Endodermal cell (in vitro differentiated cells): ENCODE results near the gene SELENOS. TPM values are rescaled to one million over a fixed set of nuclear protein-coding genes. Genes with fewer than 3 reads are reported as not detected.
A peak's percentile ranks its signal among the peaks of the same experiment; 100 is the strongest.

Source experiments
- DNase-seq: peaks from one replicate; pipeline ENCODE4 v3.0.0-alpha.2; 2017
- H3K27ac ChIP-seq: 2 replicates; pipeline ENCODE4 v1.5.1; 2013; ENCODE audit warnings: mild to moderate bottlenecking, low read depth, low read length, moderate library complexity
- H3K27me3 ChIP-seq: 2 replicates; pipeline ENCODE4 v1.6.1; 2013; ENCODE audit warnings: mild to moderate bottlenecking, low read length, moderate library complexity; ENCODE audit not compliant: insufficient read depth, control insufficient read depth, poor library complexity, severe bottlenecking
- H3K36me3 ChIP-seq: 2 replicates; pipeline ENCODE4 v1.7.0; 2013; ENCODE audit warnings: mild to moderate bottlenecking, low read length, moderate library complexity; ENCODE audit not compliant: control insufficient read depth, insufficient read depth
- H3K4me1 ChIP-seq: one replicate; pipeline ENCODE4 v1.7.0; 2013; ENCODE audit warnings: low read length; ENCODE audit not compliant: control insufficient read depth, insufficient read depth
- H3K4me3 ChIP-seq: 2 replicates; pipeline ENCODE4 v1.5.1; 2013; ENCODE audit warnings: mild to moderate bottlenecking, low read length, moderate library complexity
- H3K9ac ChIP-seq: 2 replicates; pipeline ENCODE4 v1.6.1; 2013; ENCODE audit warnings: mild to moderate bottlenecking, low read length, moderate library complexity; ENCODE audit not compliant: poor library complexity, severe bottlenecking; ENCODE audit errors: extremely low read depth
- H3K9me3 ChIP-seq: 2 replicates; pipeline ENCODE4 v1.6.1; 2013; ENCODE audit warnings: mild to moderate bottlenecking, low read length, moderate library complexity; ENCODE audit not compliant: control insufficient read depth
- H3K27ac Mint-ChIP-seq: 2 replicates; pipeline ENCODE4 v1.8.0; 2020; ENCODE audit warnings: mixed read lengths
- H3K27me3 Mint-ChIP-seq: 2 replicates; pipeline ENCODE4 v1.8.0; 2021; ENCODE audit warnings: mild to moderate bottlenecking, mixed read lengths; ENCODE audit not compliant: insufficient read depth
- H3K36me3 Mint-ChIP-seq: 2 replicates; pipeline ENCODE4 v1.8.0; 2020; ENCODE audit warnings: low read depth, mixed read lengths
- H3K4me1 Mint-ChIP-seq: 2 replicates; pipeline ENCODE4 v1.8.0; 2020; ENCODE audit warnings: mixed read lengths
- H3K4me3 Mint-ChIP-seq: 2 replicates; pipeline ENCODE4 v1.8.0; 2020; ENCODE audit warnings: mild to moderate bottlenecking, moderate library complexity, mixed read lengths
- H3K9me3 Mint-ChIP-seq: 2 replicates; pipeline ENCODE4 v1.8.0; 2020; ENCODE audit warnings: mild to moderate bottlenecking, mixed read lengths
- CTCF ChIP-seq: fragments of 200-600 bp; sonication (generic); conservative IDR thresholded peaks from 2 replicates; pipeline ENCODE4 v1.5.0; 2021; ENCODE audit warnings: antibody characterized with exemption, mild to moderate bottlenecking
- WGBS, 2 experiments: methylation state at CpG; one replicate each; pipeline versions ENCODE4 v1.1.5 to v1.1.7; 2013; ENCODE audit warnings: missing lambda C conversion rate in 2 of 2, mixed read lengths in 1 of 2; ENCODE audit not compliant: insufficient coverage in 1 of 2, insufficient read length in 1 of 2; 5-methylcytosine and 5-hydroxymethylcytosine counted together
- total RNA-seq, 2 donors: library from RNA; stranded (reverse); fragmentation: NEBNext Ultra II Directional in 1 of 2; extraction: Animal tissue kit (Norgen Biotek cat#: 25700) in 1 of 2; gene quantifications; 2 replicates in 1 of 2; 3 replicates in 1 of 2; pipeline ENCODE4 v1.2.1, GENCODE V29; 2021

Gene SELENOS
- total RNA-seq, 2 donors from 2014 or later = 56.1 to 60.5 TPM

GRCh38 chr15:101239724-101240136 lies 37.6 kb downstream of the SELENOS start:
- no peaks in the 10 kb centered on the region for H3K9me3 Mint-ChIP-seq
- peaks cover 47% of the 10 kb centered on the region for H3K4me1 Mint-ChIP-seq
- no peak overlapping the region for H3K9ac ChIP-seq
- peaks cover 18% of the 10 kb centered on the region for H3K4me1 ChIP-seq
- peak; percentile 9 for DNase-seq
- 96 to 97% methylated on average over 6 of the region's 6 CpGs for WGBS, 2 experiments
- no peak overlapping the region for H3K27ac ChIP-seq
- H3K27ac Mint-ChIP-seq = peak overlapping the region; percentile 40
- no peaks in the 10 kb centered on the region for H3K9me3 ChIP-seq
- H3K27me3 Mint-ChIP-seq = no peaks in the 10 kb centered on the region
- H3K4me3 ChIP-seq = no peak overlapping the region
- no peak for TF ChIP-seq CTCF
- H3K4me3 Mint-ChIP-seq = no peak overlapping the region
- H3K27me3 ChIP-seq = no peaks in the 10 kb centered on the region
- peaks cover 12% of the 10 kb centered on the region for H3K36me3 ChIP-seq
- peaks cover 15% of the 10 kb centered on the region for H3K36me3 Mint-ChIP-seq

- H3K27me3 Mint-ChIP-seq = no peaks in the 10 kb centered on the region
- H3K9ac ChIP-seq = no peak overlapping the region
- H3K27me3 ChIP-seq = no peaks in the 10 kb centered on the region
- H3K4me3 Mint-ChIP-seq = no peak overlapping the region
- no peak overlapping the region for H3K27ac ChIP-seq
- peak; percentile 24 for DNase-seq
- H3K27ac Mint-ChIP-seq = no peak overlapping the region
- H3K4me3 ChIP-seq = no peak overlapping the region
- no peaks in the 10 kb centered on the region for H3K9me3 Mint-ChIP-seq
- no peak for TF ChIP-seq CTCF
- H3K36me3 ChIP-seq = peaks cover 28% of the 10 kb centered on the region
- 95 to 97% methylated on average over 12 of the region's 12 CpGs for WGBS, 2 experiments
- peaks cover 2% of the 10 kb centered on the region for H3K4me1 ChIP-seq
- peaks cover 25% of the 10 kb centered on the region for H3K4me1 Mint-ChIP-seq
- H3K9me3 ChIP-seq = no peaks in the 10 kb centered on the region
- H3K36me3 Mint-ChIP-seq = peaks cover 27% of the 10 kb centered on the region
Measured at GRCh38 chr15:101237251-101237650, 40.0 kb downstream of the SELENOS start.

- Mint-ChIP-seq H3K4me1 (peaks cover 3% of the 10 kb centered on the region), H3K4me3 (no peak overlapping the region), H3K27me3 (no peaks in the 10 kb centered on the region), H3K27ac (no peak overlapping the region), H3K9me3 (peaks cover 4% of the 10 kb centered on the region), H3K36me3 (peaks cover 52% of the 10 kb centered on the region)
- no peak overlapping the region for H3K9ac ChIP-seq
- no peak for DNase-seq
- no peak overlapping the region for H3K4me3 ChIP-seq
- peaks cover 49% of the 10 kb centered on the region for H3K36me3 ChIP-seq
- TF ChIP-seq CTCF = no peak
- H3K9me3 ChIP-seq = peaks cover 9% of the 10 kb centered on the region
- no peak overlapping the region for H3K27ac ChIP-seq
- H3K4me1 ChIP-seq = no peaks in the 10 kb centered on the region
- no peaks in the 10 kb centered on the region for H3K27me3 ChIP-seq
- WGBS, 2 experiments = 90 to 93% methylated on average over 5 of the region's 5 CpGs
Measured at GRCh38 chr15:101233651-101234280, 43.5 kb downstream of the SELENOS start.
